ENCODE data around the gene CFAP45. TPM values are rescaled to one million over a fixed set of nuclear protein-coding genes. Genes with fewer than 3 reads are reported as not detected.

Gene CFAP45
- total and polyA plus RNA-seq, 2 experiments from 2014 or later: 0.36 TPM; not detected in 1

DNA sequence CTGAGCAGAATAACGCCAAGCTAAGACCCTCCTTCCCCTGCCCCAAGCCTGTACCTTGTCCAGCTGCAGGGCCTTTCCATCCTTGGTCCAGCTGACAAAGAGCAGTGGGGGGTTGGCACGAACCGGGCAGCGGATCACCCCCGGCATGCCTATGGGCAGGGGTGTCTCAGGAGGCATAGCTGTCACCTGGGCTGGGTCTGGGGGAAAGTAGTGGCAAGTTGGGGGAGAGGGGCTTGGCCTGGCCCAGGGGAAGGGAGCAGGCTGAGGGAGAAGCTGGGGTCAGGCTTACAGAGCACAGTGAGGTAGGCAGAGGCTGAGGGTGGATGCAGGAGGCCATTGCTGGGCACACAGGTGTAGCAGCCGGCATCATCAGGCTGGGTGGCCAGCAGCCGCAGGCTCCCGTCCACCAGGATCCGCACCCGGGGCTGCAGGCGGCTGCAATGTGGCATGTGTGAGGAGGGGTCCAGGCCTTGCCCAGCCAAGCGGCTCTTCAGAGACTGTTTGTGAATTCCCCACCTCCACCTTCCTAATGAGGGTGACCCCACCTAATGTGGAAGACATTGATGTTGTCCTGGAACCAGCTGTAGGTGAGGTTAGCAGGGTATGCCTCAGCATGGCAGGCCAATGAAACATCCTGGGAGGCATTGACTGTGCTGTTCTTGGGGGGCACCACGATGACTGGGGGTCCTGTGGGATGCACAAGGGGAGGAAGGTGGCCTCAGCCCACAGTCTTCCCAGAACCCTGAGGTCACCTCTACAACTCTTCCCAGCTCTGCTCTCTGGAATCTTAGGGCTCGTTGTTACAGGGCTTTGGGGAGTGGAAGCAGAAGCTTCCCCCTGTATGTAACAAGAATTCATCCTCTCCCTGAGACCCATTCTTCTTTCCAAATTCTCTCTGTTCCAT is 34.4 kb upstream of the CFAP45 start (continued):
- TF ChIP-seq, protein P1, sequence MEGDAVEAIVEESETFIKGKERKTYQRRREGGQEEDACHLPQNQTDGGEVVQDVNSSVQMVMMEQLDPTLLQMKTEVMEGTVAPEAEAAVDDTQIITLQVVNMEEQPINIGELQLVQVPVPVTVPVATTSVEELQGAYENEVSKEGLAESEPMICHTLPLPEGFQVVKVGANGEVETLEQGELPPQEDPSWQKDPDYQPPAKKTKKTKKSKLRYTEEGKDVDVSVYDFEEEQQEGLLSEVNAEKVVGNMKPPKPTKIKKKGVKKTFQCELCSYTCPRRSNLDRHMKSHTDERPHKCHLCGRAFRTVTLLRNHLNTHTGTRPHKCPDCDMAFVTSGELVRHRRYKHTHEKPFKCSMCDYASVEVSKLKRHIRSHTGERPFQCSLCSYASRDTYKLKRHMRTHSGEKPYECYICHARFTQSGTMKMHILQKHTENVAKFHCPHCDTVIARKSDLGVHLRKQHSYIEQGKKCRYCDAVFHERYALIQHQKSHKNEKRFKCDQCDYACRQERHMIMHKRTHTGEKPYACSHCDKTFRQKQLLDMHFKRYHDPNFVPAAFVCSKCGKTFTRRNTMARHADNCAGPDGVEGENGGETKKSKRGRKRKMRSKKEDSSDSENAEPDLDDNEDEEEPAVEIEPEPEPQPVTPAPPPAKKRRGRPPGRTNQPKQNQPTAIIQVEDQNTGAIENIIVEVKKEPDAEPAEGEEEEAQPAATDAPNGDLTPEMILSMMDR (conservative IDR thresholded peaks at IDR 0.05; ENCODE audit: low read depth in 2 of 2): no peak
- no peak for TF ChIP-seq REST (IDR thresholded peaks at IDR 0.05; ENCODE audit: unreplicated experiment)
- TF ChIP-seq NANOG (IDR thresholded peaks at IDR 0.05; ENCODE audit: borderline replicate concordance): no peak
- no peak for TF ChIP-seq JUNB (IDR thresholded peaks at IDR 0.05; ENCODE audit: unreplicated experiment)
- TF ChIP-seq EZH2 (IDR thresholded peaks at IDR 0.05; ENCODE audit: low read depth, unreplicated experiment): no peak
- TF ChIP-seq CREB1 (CRISPR knock-in tag; IDR thresholded peaks at IDR 0.05; ENCODE audit: low read depth): no peak
- TF ChIP-seq, protein P2, sequence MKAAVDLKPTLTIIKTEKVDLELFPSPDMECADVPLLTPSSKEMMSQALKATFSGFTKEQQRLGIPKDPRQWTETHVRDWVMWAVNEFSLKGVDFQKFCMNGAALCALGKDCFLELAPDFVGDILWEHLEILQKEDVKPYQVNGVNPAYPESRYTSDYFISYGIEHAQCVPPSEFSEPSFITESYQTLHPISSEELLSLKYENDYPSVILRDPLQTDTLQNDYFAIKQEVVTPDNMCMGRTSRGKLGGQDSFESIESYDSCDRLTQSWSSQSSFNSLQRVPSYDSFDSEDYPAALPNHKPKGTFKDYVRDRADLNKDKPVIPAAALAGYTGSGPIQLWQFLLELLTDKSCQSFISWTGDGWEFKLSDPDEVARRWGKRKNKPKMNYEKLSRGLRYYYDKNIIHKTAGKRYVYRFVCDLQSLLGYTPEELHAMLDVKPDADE (IDR thresholded peaks at IDR 0.05): no peak
- no peak for TF ChIP-seq POLR2AphosphoS5 (IDR thresholded peaks at IDR 0.05; ENCODE audit: low read depth)
- TF ChIP-seq EZH2phosphoT487 (IDR thresholded peaks at IDR 0.05; ENCODE audit: unreplicated experiment): no peak
- TF ChIP-seq ZNF114 (CRISPR knock-in tag; IDR thresholded peaks at IDR 0.05): no peak

- no peaks in the 10 kb centered on the region; the same call in 1 of the 2 replicates for H3F3A ChIP-seq (replicated peaks; ENCODE audit: low read depth)
- Mint-ChIP-seq H3K4me3 (no peak overlapping the region; the same call in 2 of the 3 replicates), H3K27ac (no peak overlapping the region), H3K9me3 (no peaks in the 10 kb centered on the region; the same call in 1 of the 3 replicates), H3K36me3 (ENCODE audit: low read depth) (peaks cover 45% of the 10 kb centered on the region), H3K27me3 (ENCODE audit: insufficient read depth, low read depth, poor library complexity) (peaks cover 11% of the 10 kb centered on the region), H3K4me1 (peaks cover 28% of the 10 kb centered on the region)
- H3K27ac ChIP-seq (ENCODE audit: low read depth): no peak overlapping the region
- H3K36me3 ChIP-seq (ENCODE audit: insufficient read depth): 0 out of 2 replicates have a peak, but pooled peaks cover 12% of the 10 kb centered on the region
- no peak overlapping the region for H3K4me2 ChIP-seq
- ATAC-seq (no peak), DNase-seq (ENCODE audit: low spot score) (no peak)
- H3K79me2 ChIP-seq (replicated peaks; ENCODE audit: insufficient read depth): no peaks in the 10 kb centered on the region
- H3K4me3 ChIP-seq: no peak overlapping the region
- H2AFZ ChIP-seq: no peak overlapping the region
- H3K9me2 ChIP-seq (ENCODE audit: insufficient read depth): no peaks in the 10 kb centered on the region
- no peaks in the 10 kb centered on the region; the same call in 1 of the 2 replicates for H4K20me1 ChIP-seq (replicated peaks; ENCODE audit: insufficient read depth)
- peaks cover 17% of the 10 kb centered on the region for H3K4me1 ChIP-seq (ENCODE audit: insufficient read depth)
- H3K27me3 ChIP-seq (ENCODE audit: insufficient read depth): no peaks in the 10 kb centered on the region
- TF ChIP-seq, protein P1 (conservative IDR thresholded peaks at IDR 0.05; ENCODE audit: low read depth in 2 of 2): no peak
- no peak for TF ChIP-seq ZNF114 (CRISPR knock-in tag; IDR thresholded peaks at IDR 0.05)
- TF ChIP-seq EZH2 (IDR thresholded peaks at IDR 0.05; ENCODE audit: low read depth, unreplicated experiment): no peak
- TF ChIP-seq EZH2phosphoT487 (IDR thresholded peaks at IDR 0.05; ENCODE audit: unreplicated experiment): no peak
- TF ChIP-seq CREB1 (CRISPR knock-in tag; IDR thresholded peaks at IDR 0.05; ENCODE audit: low read depth): no peak
Observed at GRCh38 chr1:159933347-159933746, 33.4 kb upstream of the CFAP45 start.

Measured in GM23338 (cell line).